WI38 (cell line): ENCODE results near the gene HPS1.

Experiments
- H3K4me3 ChIP-seq: 2 replicates; pipeline ENCODE4 v1.5.1; 2011; ENCODE audit warnings: low read depth, mild to moderate bottlenecking, control low read depth, low read length
- TF ChIP-seq, protein P1 (sequence below): IDR thresholded peaks from 2 replicates; pipeline ENCODE4 v1.5.1; 2012; ENCODE audit warnings: low read depth, mild to moderate bottlenecking, control low read depth, low read length

The HPS1 gene

GRCh38 chr10:98396096-98397063 lies 50.4 kb downstream of the HPS1 start:
- TF ChIP-seq, protein P1, sequence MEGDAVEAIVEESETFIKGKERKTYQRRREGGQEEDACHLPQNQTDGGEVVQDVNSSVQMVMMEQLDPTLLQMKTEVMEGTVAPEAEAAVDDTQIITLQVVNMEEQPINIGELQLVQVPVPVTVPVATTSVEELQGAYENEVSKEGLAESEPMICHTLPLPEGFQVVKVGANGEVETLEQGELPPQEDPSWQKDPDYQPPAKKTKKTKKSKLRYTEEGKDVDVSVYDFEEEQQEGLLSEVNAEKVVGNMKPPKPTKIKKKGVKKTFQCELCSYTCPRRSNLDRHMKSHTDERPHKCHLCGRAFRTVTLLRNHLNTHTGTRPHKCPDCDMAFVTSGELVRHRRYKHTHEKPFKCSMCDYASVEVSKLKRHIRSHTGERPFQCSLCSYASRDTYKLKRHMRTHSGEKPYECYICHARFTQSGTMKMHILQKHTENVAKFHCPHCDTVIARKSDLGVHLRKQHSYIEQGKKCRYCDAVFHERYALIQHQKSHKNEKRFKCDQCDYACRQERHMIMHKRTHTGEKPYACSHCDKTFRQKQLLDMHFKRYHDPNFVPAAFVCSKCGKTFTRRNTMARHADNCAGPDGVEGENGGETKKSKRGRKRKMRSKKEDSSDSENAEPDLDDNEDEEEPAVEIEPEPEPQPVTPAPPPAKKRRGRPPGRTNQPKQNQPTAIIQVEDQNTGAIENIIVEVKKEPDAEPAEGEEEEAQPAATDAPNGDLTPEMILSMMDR, result no peak
- H3K4me3 ChIP-seq, result no peak overlapping the region

- H3K4me3 ChIP-seq, result no peak overlapping the region
- TF ChIP-seq, protein P1, result no peak
These were observed 51.8 kb downstream of the HPS1 start for GRCh38 chr10:98394851-98395440.

- TF ChIP-seq, protein P1, result no peak
- H3K4me3 ChIP-seq, result no peak overlapping the region
These were observed 55.1 kb downstream of the HPS1 start for GRCh38 chr10:98391578-98391991.

DNA sequence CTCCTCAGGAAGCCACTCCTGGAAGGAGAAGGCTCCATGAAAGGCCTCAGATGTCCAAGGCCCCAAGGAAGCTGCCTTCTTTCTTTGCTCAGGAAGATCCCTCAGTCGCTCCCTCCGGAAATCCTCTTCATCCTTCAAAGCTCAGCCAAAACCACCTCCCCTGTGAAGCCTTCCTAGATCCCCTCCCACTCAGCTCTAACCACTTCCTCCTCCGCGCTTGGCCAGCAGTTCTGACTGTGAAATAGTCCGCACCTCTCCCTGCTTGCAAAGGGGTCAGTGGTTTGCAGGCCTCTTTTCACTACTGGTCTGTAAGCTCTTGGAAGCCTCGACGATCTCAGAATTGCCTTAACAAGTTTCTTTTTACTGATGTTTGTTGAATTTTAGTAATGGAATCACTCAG lies 55.7 kb downstream of the HPS1 start:
- TF ChIP-seq, protein P1, result no peak
- H3K4me3 ChIP-seq, result no peak overlapping the region

DNA sequence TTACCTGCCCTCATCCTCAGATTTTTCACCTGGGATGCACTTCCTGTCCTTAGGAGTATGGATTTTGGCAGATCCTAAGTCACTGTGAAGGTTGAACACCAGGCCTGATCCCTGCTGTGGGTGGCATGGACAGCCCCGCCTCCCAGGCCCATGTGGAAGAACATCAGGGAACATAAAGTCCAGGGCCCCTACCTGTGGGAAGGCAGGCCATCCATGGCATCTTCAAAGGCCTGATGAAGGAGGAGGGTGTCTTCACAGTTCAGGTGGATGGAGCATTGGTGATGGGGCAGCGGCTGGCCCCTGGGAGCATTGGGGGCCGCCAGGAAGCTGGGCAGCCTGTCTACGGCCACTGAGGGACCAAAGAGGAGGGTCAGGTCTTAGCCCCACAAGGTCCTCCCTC lies 56.3 kb downstream of the HPS1 start:
- no peak overlapping the region for H3K4me3 ChIP-seq
- TF ChIP-seq, protein P1, result no peak

DNA sequence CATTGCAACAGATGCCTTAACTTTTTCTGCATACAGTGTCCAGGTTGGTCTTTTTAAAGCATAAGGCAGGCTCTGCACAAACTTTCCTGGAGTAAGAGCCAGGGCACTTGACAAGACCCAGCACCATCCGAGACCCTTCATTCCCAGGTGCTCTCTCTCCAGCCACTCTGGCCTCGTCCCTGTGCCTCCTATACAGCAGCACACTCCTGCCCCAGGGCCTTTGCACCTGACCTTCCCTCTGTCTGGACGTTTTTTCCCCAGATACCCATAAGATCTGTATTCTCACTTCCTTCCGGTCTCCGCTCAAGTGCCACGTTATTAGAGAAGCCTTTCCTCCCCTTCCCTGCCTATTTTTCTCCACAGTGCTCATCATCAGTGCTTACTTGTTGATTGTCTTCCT lies 57.3 kb downstream of the HPS1 start:
- TF ChIP-seq, protein P1, result no peak
- no peak overlapping the region for H3K4me3 ChIP-seq

- TF ChIP-seq, protein P1, result no peak
- no peak overlapping the region for H3K4me3 ChIP-seq
These were observed 58.6 kb downstream of the HPS1 start for GRCh38 chr10:98388101-98388655.
